ENCODE results near the gene DQX1. TPM values are rescaled to one million over a fixed set of nuclear protein-coding genes. Genes with fewer than 3 reads are reported as not detected.

The DQX1 gene
- total and polyA plus RNA-seq, 2 experiments from 2014 or later: 0.32 to 0.52 TPM

DNA sequence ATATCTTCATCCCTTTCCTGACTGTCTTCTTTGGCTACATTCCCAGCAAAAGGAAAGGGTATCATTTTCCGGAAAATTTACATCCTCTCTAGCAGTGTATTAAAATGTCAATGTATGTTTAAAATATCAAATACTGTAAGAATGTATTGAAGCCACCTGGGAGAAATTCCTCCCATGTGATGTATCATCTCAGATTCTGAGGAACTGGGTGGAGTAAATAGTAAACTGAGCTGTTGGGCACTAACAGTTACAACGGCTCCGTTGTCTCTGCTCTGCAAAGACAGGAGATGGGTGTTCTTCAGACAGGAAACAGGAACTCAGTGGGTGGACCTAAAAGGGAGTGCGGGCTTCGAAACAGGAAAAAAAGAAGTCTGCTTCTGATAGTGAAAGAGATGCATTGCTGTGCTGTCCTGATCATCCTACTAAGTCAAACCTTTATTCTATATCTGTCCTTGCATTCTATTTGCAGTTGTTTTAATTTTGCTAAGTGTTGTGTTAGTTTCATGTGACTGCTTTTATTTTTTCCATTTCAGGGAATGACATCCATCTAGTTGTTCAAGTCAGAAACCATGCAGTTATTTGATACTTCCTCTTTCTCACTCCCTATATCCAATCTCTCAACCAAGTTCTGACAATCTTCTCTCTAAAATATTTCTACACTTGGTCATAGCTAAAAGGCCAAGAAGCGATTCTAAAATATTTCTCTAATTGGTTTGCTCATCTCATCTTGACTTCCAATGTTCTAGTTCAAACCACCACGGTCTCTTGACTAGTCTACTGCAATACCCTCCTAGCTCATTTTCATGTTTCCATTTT is 47.9 kb upstream of the DQX1 start:
- Histone ChIP-seq H3K9me2 (ENCODE audit: insufficient read depth) (no peaks in the 10 kb centered on the region), H3K4me2 (no peak overlapping the region), H3F3A (replicated peaks; ENCODE audit: low read depth) (no peaks in the 10 kb centered on the region), H3K79me2 (replicated peaks; ENCODE audit: insufficient read depth) (no peaks in the 10 kb centered on the region), H3K27ac (ENCODE audit: low read depth) (no peak overlapping the region), H3K4me3 (no peak overlapping the region), H3K27me3 (ENCODE audit: insufficient read depth) (no peaks in the 10 kb centered on the region), H3K36me3 (ENCODE audit: insufficient read depth) (no peaks in the 10 kb centered on the region), H4K20me1 (replicated peaks; ENCODE audit: insufficient read depth) (no peaks in the 10 kb centered on the region), H3K4me1 (ENCODE audit: insufficient read depth) (no peaks in the 10 kb centered on the region), H2AFZ (no peak overlapping the region)
- no peaks in the 10 kb centered on the region for H3K9me3 Mint-ChIP-seq
- TF ChIP-seq, protein P1, sequence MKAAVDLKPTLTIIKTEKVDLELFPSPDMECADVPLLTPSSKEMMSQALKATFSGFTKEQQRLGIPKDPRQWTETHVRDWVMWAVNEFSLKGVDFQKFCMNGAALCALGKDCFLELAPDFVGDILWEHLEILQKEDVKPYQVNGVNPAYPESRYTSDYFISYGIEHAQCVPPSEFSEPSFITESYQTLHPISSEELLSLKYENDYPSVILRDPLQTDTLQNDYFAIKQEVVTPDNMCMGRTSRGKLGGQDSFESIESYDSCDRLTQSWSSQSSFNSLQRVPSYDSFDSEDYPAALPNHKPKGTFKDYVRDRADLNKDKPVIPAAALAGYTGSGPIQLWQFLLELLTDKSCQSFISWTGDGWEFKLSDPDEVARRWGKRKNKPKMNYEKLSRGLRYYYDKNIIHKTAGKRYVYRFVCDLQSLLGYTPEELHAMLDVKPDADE (IDR thresholded peaks at IDR 0.05): no peak
- TF ChIP-seq, protein P2, sequence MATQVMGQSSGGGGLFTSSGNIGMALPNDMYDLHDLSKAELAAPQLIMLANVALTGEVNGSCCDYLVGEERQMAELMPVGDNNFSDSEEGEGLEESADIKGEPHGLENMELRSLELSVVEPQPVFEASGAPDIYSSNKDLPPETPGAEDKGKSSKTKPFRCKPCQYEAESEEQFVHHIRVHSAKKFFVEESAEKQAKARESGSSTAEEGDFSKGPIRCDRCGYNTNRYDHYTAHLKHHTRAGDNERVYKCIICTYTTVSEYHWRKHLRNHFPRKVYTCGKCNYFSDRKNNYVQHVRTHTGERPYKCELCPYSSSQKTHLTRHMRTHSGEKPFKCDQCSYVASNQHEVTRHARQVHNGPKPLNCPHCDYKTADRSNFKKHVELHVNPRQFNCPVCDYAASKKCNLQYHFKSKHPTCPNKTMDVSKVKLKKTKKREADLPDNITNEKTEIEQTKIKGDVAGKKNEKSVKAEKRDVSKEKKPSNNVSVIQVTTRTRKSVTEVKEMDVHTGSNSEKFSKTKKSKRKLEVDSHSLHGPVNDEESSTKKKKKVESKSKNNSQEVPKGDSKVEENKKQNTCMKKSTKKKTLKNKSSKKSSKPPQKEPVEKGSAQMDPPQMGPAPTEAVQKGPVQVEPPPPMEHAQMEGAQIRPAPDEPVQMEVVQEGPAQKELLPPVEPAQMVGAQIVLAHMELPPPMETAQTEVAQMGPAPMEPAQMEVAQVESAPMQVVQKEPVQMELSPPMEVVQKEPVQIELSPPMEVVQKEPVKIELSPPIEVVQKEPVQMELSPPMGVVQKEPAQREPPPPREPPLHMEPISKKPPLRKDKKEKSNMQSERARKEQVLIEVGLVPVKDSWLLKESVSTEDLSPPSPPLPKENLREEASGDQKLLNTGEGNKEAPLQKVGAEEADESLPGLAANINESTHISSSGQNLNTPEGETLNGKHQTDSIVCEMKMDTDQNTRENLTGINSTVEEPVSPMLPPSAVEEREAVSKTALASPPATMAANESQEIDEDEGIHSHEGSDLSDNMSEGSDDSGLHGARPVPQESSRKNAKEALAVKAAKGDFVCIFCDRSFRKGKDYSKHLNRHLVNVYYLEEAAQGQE (IDR thresholded peaks at IDR 0.05; ENCODE audit: unreplicated experiment): no peak
- TF ChIP-seq ZNF114 (CRISPR knock-in tag; IDR thresholded peaks at IDR 0.05): no peak
- TF ChIP-seq, protein P3, sequence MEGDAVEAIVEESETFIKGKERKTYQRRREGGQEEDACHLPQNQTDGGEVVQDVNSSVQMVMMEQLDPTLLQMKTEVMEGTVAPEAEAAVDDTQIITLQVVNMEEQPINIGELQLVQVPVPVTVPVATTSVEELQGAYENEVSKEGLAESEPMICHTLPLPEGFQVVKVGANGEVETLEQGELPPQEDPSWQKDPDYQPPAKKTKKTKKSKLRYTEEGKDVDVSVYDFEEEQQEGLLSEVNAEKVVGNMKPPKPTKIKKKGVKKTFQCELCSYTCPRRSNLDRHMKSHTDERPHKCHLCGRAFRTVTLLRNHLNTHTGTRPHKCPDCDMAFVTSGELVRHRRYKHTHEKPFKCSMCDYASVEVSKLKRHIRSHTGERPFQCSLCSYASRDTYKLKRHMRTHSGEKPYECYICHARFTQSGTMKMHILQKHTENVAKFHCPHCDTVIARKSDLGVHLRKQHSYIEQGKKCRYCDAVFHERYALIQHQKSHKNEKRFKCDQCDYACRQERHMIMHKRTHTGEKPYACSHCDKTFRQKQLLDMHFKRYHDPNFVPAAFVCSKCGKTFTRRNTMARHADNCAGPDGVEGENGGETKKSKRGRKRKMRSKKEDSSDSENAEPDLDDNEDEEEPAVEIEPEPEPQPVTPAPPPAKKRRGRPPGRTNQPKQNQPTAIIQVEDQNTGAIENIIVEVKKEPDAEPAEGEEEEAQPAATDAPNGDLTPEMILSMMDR (conservative IDR thresholded peaks at IDR 0.05; ENCODE audit: low read depth in 2 of 2): no peak
- no peak for TF ChIP-seq EZH2phosphoT487 (IDR thresholded peaks at IDR 0.05; ENCODE audit: unreplicated experiment)
- TF ChIP-seq ZNF331 (CRISPR knock-in tag; IDR thresholded peaks at IDR 0.05; ENCODE audit: low read depth): no peak
- TF ChIP-seq EZH2 (IDR thresholded peaks at IDR 0.05; ENCODE audit: low read depth, unreplicated experiment): no peak
- TF ChIP-seq NANOG (IDR thresholded peaks at IDR 0.05; ENCODE audit: borderline replicate concordance): no peak
- TF ChIP-seq, protein P4, sequence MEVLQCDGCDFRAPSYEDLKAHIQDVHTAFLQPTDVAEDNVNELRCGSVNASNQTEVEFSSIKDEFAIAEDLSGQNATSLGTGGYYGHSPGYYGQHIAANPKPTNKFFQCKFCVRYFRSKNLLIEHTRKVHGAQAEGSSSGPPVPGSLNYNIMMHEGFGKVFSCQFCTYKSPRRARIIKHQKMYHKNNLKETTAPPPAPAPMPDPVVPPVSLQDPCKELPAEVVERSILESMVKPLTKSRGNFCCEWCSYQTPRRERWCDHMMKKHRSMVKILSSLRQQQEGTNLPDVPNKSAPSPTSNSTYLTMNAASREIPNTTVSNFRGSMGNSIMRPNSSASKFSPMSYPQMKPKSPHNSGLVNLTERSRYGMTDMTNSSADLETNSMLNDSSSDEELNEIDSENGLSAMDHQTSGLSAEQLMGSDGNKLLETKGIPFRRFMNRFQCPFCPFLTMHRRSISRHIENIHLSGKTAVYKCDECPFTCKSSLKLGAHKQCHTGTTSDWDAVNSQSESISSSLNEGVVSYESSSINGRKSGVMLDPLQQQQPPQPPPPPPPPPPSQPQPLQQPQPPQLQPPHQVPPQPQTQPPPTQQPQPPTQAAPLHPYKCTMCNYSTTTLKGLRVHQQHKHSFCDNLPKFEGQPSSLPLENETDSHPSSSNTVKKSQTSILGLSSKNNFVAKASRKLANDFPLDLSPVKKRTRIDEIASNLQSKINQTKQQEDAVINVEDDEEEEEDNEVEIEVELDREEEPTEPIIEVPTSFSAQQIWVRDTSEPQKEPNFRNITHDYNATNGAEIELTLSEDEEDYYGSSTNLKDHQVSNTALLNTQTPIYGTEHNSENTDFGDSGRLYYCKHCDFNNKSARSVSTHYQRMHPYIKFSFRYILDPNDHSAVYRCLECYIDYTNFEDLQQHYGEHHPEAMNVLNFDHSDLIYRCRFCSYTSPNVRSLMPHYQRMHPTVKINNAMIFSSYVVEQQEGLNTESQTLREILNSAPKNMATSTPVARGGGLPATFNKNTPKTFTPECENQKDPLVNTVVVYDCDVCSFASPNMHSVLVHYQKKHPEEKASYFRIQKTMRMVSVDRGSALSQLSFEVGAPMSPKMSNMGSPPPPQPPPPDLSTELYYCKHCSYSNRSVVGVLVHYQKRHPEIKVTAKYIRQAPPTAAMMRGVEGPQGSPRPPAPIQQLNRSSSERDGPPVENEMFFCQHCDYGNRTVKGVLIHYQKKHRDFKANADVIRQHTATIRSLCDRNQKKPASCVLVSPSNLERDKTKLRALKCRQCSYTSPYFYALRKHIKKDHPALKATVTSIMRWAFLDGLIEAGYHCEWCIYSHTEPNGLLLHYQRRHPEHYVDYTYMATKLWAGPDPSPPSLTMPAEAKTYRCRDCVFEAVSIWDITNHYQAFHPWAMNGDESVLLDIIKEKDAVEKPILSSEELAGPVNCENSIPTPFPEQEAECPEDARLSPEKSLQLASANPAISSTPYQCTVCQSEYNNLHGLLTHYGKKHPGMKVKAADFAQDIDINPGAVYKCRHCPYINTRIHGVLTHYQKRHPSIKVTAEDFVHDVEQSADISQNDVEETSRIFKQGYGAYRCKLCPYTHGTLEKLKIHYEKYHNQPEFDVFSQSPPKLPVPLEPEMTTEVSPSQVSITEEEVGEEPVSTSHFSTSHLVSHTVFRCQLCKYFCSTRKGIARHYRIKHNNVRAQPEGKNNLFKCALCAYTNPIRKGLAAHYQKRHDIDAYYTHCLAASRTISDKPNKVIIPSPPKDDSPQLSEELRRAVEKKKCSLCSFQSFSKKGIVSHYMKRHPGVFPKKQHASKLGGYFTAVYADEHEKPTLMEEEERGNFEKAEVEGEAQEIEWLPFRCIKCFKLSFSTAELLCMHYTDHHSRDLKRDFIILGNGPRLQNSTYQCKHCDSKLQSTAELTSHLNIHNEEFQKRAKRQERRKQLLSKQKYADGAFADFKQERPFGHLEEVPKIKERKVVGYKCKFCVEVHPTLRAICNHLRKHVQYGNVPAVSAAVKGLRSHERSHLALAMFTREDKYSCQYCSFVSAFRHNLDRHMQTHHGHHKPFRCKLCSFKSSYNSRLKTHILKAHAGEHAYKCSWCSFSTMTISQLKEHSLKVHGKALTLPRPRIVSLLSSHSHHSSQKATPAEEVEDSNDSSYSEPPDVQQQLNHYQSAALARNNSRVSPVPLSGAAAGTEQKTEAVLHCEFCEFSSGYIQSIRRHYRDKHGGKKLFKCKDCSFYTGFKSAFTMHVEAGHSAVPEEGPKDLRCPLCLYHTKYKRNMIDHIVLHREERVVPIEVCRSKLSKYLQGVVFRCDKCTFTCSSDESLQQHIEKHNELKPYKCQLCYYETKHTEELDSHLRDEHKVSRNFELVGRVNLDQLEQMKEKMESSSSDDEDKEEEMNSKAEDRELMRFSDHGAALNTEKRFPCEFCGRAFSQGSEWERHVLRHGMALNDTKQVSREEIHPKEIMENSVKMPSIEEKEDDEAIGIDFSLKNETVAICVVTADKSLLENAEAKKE (CRISPR knock-in tag; IDR thresholded peaks at IDR 0.05): no peak
- H3K27me3 Mint-ChIP-seq (ENCODE audit: insufficient read depth, low read depth, poor library complexity): no peaks in the 10 kb centered on the region
- no peak overlapping the region for H3K27ac Mint-ChIP-seq
- no peak overlapping the region for H3K4me3 Mint-ChIP-seq
- ATAC-seq (no peak), DNase-seq (ENCODE audit: low spot score) (no peak)
- peaks cover 7% of the 10 kb centered on the region for H3K4me1 Mint-ChIP-seq
- no peaks in the 10 kb centered on the region for H3K36me3 Mint-ChIP-seq (ENCODE audit: low read depth)

Measured in GM23338 (cell line).